ENCODE measurements around the gene SYNE2.

DNA sequence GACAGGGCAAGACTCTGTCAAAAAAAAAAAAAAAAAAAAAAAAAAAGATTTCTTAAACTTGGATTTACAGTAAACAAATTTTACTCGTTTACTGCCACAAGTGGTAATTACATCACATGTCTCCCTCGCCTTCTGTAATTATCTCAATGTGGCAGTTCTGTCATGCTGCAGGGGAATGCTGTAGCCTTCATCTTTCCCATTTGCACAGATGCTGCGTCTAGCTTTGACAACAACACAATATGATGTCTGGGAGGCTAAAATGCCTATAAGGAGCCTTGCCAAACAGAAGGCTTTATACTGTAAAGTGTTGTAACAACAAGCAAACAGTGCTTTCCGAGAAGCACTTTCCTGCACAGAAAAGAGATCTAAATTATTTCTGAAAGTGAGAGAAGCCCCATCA lies 392.7 kb downstream of the SYNE2 start:
- TF ChIP-seq, protein P1, sequence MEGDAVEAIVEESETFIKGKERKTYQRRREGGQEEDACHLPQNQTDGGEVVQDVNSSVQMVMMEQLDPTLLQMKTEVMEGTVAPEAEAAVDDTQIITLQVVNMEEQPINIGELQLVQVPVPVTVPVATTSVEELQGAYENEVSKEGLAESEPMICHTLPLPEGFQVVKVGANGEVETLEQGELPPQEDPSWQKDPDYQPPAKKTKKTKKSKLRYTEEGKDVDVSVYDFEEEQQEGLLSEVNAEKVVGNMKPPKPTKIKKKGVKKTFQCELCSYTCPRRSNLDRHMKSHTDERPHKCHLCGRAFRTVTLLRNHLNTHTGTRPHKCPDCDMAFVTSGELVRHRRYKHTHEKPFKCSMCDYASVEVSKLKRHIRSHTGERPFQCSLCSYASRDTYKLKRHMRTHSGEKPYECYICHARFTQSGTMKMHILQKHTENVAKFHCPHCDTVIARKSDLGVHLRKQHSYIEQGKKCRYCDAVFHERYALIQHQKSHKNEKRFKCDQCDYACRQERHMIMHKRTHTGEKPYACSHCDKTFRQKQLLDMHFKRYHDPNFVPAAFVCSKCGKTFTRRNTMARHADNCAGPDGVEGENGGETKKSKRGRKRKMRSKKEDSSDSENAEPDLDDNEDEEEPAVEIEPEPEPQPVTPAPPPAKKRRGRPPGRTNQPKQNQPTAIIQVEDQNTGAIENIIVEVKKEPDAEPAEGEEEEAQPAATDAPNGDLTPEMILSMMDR (IDR thresholded peaks at IDR 0.05): no peak
- TF ChIP-seq POLR2A (IDR thresholded peaks at IDR 0.05) (no peak), POLR2AphosphoS5 (IDR thresholded peaks at IDR 0.05) (no peak)

Data from prostate gland (tissue), 2 donors.